HepG2 (cell line): ENCODE results near the gene CERS4.

ENCODE experiments used
- HCFC1 ChIP-seq: fragments of 150-350 bp; IDR thresholded peaks from 2 replicates; pipeline ENCODE4 v1.6.1; 2014; ENCODE audit warnings: low read depth, low read length
- RAD51 ChIP-seq: fragments of 450-650 bp; IDR thresholded peaks from 2 replicates; pipeline ENCODE4 v1.6.1; 2016; ENCODE audit warnings: borderline replicate concordance

DNA sequence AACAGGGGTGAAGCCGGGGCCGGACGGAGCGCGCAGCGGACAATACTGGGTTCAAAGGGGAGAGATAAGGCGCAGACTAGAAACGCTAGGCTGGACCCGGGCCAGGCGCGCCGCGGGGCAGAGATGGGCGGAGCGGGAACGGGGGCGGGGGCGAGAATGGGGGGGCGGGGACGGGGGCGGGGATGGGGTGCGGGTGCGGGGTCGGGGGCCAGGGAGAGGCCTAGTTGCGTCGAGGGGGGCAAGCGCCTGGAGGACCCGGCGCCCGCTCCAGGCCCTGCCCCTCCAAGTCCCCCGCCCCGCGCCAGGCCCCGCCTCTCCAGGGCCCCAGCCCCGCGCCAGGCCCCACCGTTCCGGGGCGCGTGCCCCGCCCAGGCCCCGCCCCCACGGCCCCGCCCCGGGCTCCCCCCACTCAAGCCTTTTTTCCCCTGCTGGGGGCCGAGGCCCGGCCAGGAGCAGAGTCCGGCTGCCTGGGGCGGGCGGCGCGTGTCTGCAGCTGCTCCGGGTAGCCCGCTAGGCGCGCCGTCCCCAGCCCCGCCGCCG is at the start of gene CERS4:
- TF ChIP-seq RAD51 (no peak), HCFC1 (no peak)
